ENCODE measurements around the gene KDM8.
"Not testable (repeated sequence)": the region's sequence is repeated elsewhere in the genome, so short reads cannot be mapped to it uniquely, and the experiment has no call there.

The KDM8 gene

DNA sequence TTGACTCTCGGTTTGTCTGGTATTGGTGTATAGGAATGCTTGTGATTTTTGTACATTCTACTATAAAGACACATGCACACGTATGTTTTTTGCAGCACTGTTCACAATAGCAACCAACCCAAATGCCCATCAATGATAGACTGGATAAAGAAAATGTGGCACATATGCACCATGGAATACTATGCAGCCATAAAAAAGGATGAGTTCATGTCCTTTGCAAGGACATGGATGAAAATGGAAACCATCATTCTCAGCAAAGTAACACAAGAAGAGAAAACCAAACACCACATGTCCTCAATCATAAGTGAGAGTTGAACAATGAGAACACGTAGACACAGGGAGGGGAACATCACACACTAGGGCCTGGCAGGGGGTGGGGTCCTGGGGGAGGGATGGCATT lies 2.4 kb upstream of the KDM8 start:
- not testable (repeated sequence) for H2AK5ac ChIP-seq (ENCODE audit: low read length); H2BK120ac ChIP-seq (ENCODE audit: insufficient read depth, low read length, poor library complexity); H3K9ac ChIP-seq (ENCODE audit: low read length); H2BK5ac ChIP-seq (ENCODE audit: low read depth, low read length, poor library complexity); H3K23ac ChIP-seq (ENCODE audit: low read length); H4K91ac ChIP-seq (ENCODE audit: low read depth, low read length); H4K8ac ChIP-seq (ENCODE audit: low read depth, low read length); H3K4me2 ChIP-seq (ENCODE audit: low read length); H3K36me3 ChIP-seq (ENCODE audit: control insufficient read depth in 1 of 2, insufficient read depth in 2 of 2, low read length in 2 of 2); H2BK12ac ChIP-seq (ENCODE audit: low read length); DNase-seq; H4K12ac ChIP-seq (ENCODE audit: low read depth, low read length); H3K27ac ChIP-seq (ENCODE audit: low read depth, low read length); H3K14ac ChIP-seq (ENCODE audit: low read length); H3K18ac ChIP-seq (ENCODE audit: low read length); H3K9me3 ChIP-seq (ENCODE audit: insufficient read depth, low read depth, low read length); H3K4ac ChIP-seq (ENCODE audit: low read depth, low read length); H3K79me2 ChIP-seq (ENCODE audit: control insufficient read depth, insufficient read depth, low read length, poor library complexity); H3K27me3 ChIP-seq (ENCODE audit: insufficient read depth, low read length); H3K79me1 ChIP-seq (ENCODE audit: low read length); H2AFZ ChIP-seq (ENCODE audit: insufficient read depth, low read length, poor library complexity); H3K4me3 ChIP-seq (ENCODE audit: low read depth, low read length)
- peaks cover 3 to 16% of the 10 kb centered on the region in 2 experiments for H3K4me1 ChIP-seq (ENCODE audit: control insufficient read depth in 1 of 2, insufficient read depth in 2 of 2, low read length in 2 of 2)
- no CpG with 5 or more reads among the region's 3 CpGs for WGBS (ENCODE audit: extremely low coverage, insufficient coverage, insufficient read length)

DNA sequence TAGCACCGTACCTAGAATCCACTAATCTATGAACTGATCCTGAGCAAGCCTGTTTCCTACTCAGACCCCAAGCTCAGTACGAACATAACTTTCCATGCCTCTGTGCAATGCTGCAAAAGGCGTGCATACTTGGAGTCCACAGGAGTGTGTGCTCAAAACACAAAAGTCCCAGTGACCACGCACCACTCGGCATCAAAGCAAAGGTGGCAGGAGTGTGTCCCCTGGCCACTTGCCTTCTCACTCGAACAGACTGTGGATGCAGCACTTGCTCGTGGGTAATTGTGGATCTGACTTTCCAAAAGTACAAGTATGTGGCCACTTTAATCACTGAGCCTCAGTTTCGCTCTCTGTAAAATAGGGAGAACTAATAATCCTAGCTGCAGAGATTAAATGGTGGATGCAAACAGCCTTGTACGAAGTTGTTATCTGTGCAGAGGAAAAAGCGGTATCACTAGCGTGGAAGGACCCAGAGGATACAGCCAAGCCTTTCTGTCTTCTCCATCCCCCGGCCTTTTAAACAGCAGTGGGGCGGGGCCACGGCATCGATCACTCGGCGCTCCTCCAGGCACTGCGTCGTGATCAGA lies 311 bp upstream of the KDM8 start:
- peak; percentile 82 to 89 for DNase-seq
- Histone ChIP-seq H2BK12ac (ENCODE audit: low read length) (no peak overlapping the region), H4K12ac (ENCODE audit: low read depth, low read length) (peak overlapping the region; percentile 78), H3K27me3 (ENCODE audit: insufficient read depth, low read length) (no peaks in the 10 kb centered on the region), H3K4ac (ENCODE audit: low read depth, low read length) (peak overlapping the region; percentile 60), H2AFZ (ENCODE audit: insufficient read depth, low read length, poor library complexity) (peak overlapping the region; percentile 85), H4K8ac (ENCODE audit: low read depth, low read length) (peak overlapping the region; percentile 97), H3K4me2 (ENCODE audit: low read length) (peak overlapping the region; percentile 59), H3K79me2 (ENCODE audit: control insufficient read depth, insufficient read depth, low read length, poor library complexity) (peaks cover 6% of the 10 kb centered on the region), H3K18ac (ENCODE audit: low read length) (no peak overlapping the region), H2AK5ac (ENCODE audit: low read length) (peak overlapping the region; percentile 58), H3K9me3 (ENCODE audit: insufficient read depth, low read depth, low read length) (no peaks in the 10 kb centered on the region), H3K79me1 (ENCODE audit: low read length) (peaks cover 6% of the 10 kb centered on the region), H3K9ac (ENCODE audit: low read length) (no peak overlapping the region), H3K4me1 (ENCODE audit: control insufficient read depth in 1 of 2, insufficient read depth in 2 of 2, low read length in 2 of 2) (peaks cover 3 to 12% of the 10 kb centered on the region in 2 experiments), H3K23ac (ENCODE audit: low read length) (no peak overlapping the region), H4K91ac (ENCODE audit: low read depth, low read length) (peak overlapping the region; percentile 85), H3K36me3 (ENCODE audit: control insufficient read depth in 1 of 2, insufficient read depth in 2 of 2, low read length in 2 of 2) (peaks cover 0 to 2% of the 10 kb centered on the region in 2 experiments), H2BK5ac (ENCODE audit: low read depth, low read length, poor library complexity) (peak overlapping the region; percentile 92), H3K27ac (ENCODE audit: low read depth, low read length) (peak overlapping the region; percentile 80), H3K14ac (ENCODE audit: low read length) (peak overlapping the region; percentile 91), H2BK120ac (ENCODE audit: insufficient read depth, low read length, poor library complexity) (peak overlapping the region; percentile 43), H3K4me3 (ENCODE audit: low read depth, low read length) (peak overlapping the region; percentile 82)
- no CpG with 5 or more reads among the region's 19 CpGs for WGBS (ENCODE audit: extremely low coverage, insufficient coverage, insufficient read length)

DNA sequence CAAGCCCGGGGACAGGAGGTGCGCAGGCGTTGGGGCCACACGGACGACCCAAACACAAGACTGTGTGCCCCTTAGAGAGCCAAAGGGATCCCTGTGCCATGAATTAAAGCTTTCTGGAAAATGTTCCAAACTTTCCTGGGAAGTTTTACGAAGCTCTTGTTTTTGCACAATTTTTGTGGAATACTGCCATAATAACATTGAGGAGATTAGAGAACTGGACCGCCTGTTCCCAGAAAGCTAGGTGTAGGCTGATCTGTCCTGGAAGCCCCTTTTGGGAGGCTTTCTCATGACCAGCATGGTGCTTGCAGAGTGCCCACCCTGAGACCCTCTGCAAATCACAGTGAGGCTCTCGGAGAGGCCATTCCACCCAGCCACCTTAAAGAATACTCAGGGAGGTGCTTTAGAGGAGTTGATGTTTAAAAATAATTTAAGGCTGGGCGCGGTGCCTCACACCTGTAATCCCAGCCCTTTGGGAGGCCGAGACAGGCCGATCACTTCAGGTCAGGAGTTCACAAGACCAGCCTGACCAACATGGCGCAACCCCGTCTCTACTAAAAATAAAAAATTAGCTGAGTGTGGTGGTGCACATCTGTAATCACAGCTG lies 1.1 kb downstream of the KDM8 start:
- H3K23ac ChIP-seq (ENCODE audit: low read length): no peak overlapping the region
- H4K91ac ChIP-seq (ENCODE audit: low read depth, low read length): peak overlapping the region; percentile 96
- H3K27ac ChIP-seq (ENCODE audit: low read depth, low read length): peak overlapping the region; percentile 65
- H3K27me3 ChIP-seq (ENCODE audit: insufficient read depth, low read length): no peaks in the 10 kb centered on the region
- H2BK120ac ChIP-seq (ENCODE audit: insufficient read depth, low read length, poor library complexity): no peak overlapping the region
- H3K14ac ChIP-seq (ENCODE audit: low read length): peak overlapping the region; percentile 97
- H4K12ac ChIP-seq (ENCODE audit: low read depth, low read length): peak overlapping the region; percentile 81
- WGBS (ENCODE audit: extremely low coverage, insufficient coverage, insufficient read length): no CpG with 5 or more reads among the region's 14 CpGs
- peaks cover 0 to 2% of the 10 kb centered on the region in 2 experiments for H3K36me3 ChIP-seq (ENCODE audit: control insufficient read depth in 1 of 2, insufficient read depth in 2 of 2, low read length in 2 of 2)
- peak overlapping the region; percentile 65 for H2AFZ ChIP-seq (ENCODE audit: insufficient read depth, low read length, poor library complexity)
- DNase-seq: no peak
- H3K79me1 ChIP-seq (ENCODE audit: low read length): peaks cover 6% of the 10 kb centered on the region
- no peak overlapping the region for H2BK12ac ChIP-seq (ENCODE audit: low read length)
- H3K4ac ChIP-seq (ENCODE audit: low read depth, low read length): peak overlapping the region; percentile 80
- peak overlapping the region; percentile 31 for H2AK5ac ChIP-seq (ENCODE audit: low read length)
- H3K79me2 ChIP-seq (ENCODE audit: control insufficient read depth, insufficient read depth, low read length, poor library complexity): peaks cover 6% of the 10 kb centered on the region
- H3K4me1 ChIP-seq (ENCODE audit: control insufficient read depth in 1 of 2, insufficient read depth in 2 of 2, low read length in 2 of 2): peaks cover 3 to 12% of the 10 kb centered on the region in 2 experiments
- H3K4me2 ChIP-seq (ENCODE audit: low read length): peak overlapping the region; percentile 95
- H3K9me3 ChIP-seq (ENCODE audit: insufficient read depth, low read depth, low read length): no peaks in the 10 kb centered on the region
- H3K18ac ChIP-seq (ENCODE audit: low read length): peak overlapping the region; percentile 94
- H3K9ac ChIP-seq (ENCODE audit: low read length): peak overlapping the region; percentile 93
- H4K8ac ChIP-seq (ENCODE audit: low read depth, low read length): peak overlapping the region; percentile 97
- peak overlapping the region; percentile 15 for H2BK5ac ChIP-seq (ENCODE audit: low read depth, low read length, poor library complexity)
- H3K4me3 ChIP-seq (ENCODE audit: low read depth, low read length): peak overlapping the region; percentile 79

DNA sequence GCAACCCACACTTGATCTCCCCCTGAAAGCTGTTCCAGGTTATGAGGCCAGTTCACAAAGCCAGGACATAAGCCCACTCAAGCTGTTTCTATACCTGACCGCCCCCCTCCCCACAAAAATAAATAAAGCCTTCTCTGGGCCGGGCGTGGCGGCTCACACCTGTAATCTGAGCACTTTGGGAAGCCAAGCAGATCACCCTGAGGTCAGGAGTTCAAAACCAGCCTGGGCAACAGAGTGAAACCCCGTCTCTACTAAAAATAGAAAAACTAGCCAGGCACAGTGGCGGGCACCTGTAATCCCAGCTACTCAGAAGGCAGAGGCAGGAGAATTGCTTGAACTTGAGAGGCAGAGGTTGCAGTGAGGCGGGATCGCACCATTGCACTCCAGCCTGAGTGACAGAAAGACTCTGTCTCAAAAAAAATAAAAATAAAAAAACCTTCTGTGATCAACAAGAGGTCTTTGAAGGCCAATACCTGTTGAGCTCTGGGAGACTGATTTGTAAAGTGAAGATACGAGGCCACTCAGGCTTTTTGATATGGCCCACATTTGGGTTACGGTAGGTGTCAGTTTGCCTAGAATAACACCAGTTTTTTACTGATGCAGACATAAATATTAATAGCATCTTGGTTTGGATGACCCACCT lies 2.2 kb downstream of the KDM8 start:
- Histone ChIP-seq H3K36me3 (ENCODE audit: control insufficient read depth in 1 of 2, insufficient read depth in 2 of 2, low read length in 2 of 2) (peaks cover 4 to 8% of the 10 kb centered on the region in 2 experiments), H3K4ac (ENCODE audit: low read depth, low read length) (no peak overlapping the region)
- no CpG with 5 or more reads among the region's 10 CpGs for WGBS (ENCODE audit: extremely low coverage, insufficient coverage, insufficient read length)

More for the DNA sequence above, 2.2 kb downstream of the KDM8 start:
- Histone ChIP-seq H4K12ac (ENCODE audit: low read depth, low read length) (no peak overlapping the region), H3K4me3 (ENCODE audit: low read depth, low read length) (no peak overlapping the region), H3K14ac (ENCODE audit: low read length) (no peak overlapping the region), H2BK12ac (ENCODE audit: low read length) (no peak overlapping the region), H3K27ac (ENCODE audit: low read depth, low read length) (no peak overlapping the region), H2BK5ac (ENCODE audit: low read depth, low read length, poor library complexity) (no peak overlapping the region), H3K4me1 (ENCODE audit: control insufficient read depth in 1 of 2, insufficient read depth in 2 of 2, low read length in 2 of 2) (peaks cover 3 to 12% of the 10 kb centered on the region in 2 experiments), H3K9me3 (ENCODE audit: insufficient read depth, low read depth, low read length) (no peaks in the 10 kb centered on the region), H2AFZ (ENCODE audit: insufficient read depth, low read length, poor library complexity) (no peak overlapping the region), H3K23ac (ENCODE audit: low read length) (no peak overlapping the region), H3K79me2 (ENCODE audit: control insufficient read depth, insufficient read depth, low read length, poor library complexity) (peaks cover 6% of the 10 kb centered on the region), H3K18ac (ENCODE audit: low read length) (no peak overlapping the region), H3K4me2 (ENCODE audit: low read length) (no peak overlapping the region), H2BK120ac (ENCODE audit: insufficient read depth, low read length, poor library complexity) (no peak overlapping the region), H3K79me1 (ENCODE audit: low read length) (peaks cover 6% of the 10 kb centered on the region), H4K8ac (ENCODE audit: low read depth, low read length) (no peak overlapping the region), H3K9ac (ENCODE audit: low read length) (no peak overlapping the region), H2AK5ac (ENCODE audit: low read length) (no peak overlapping the region), H3K27me3 (ENCODE audit: insufficient read depth, low read length) (no peaks in the 10 kb centered on the region), H4K91ac (ENCODE audit: low read depth, low read length) (no peak overlapping the region)
- no peak for DNase-seq
